Measurements from ENCODE around the gene GPAM.

DNA sequence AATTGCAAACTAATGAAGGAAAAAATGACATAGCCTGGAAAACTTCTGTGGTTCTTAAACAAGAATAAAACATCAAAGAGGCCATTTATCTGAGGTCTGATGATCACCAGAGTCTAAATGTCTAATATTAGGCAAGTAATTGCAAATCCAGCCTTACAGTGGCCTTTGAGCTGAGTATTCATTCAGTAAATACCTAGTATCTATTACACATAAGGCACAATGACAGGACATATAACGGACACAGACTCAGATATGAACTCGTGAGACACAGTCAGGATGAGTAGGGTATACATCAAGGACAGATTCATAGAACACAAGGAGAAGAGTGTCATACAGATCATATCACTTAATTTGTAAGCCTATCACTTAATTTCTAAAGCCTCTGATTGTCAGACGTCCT lies 16.8 kb downstream of the GPAM start:
- no peak for TF ChIP-seq CTCF (IDR thresholded peaks at IDR 0.05)
- TF ChIP-seq POLR2AphosphoS5 (IDR thresholded peaks at IDR 0.05), result no peak
- no peak for TF ChIP-seq EP300 (IDR thresholded peaks at IDR 0.05; ENCODE audit: low read depth)
- no peak for TF ChIP-seq POLR2A (IDR thresholded peaks at IDR 0.05)

Data from transverse colon (tissue), 4 donors.